Stomach (tissue), 4 donors: ENCODE results near the gene PARD6G.

Experiments used
- CTCF ChIP-seq, 7 experiments: fragments of 450-650 bp in 4 of 7; fragments of 200-600 bp in 3 of 7; sonication (generic) in 3 of 7; IDR thresholded peaks; one replicate each; pipeline ENCODE4 v1.5.1; 2016 to 2019; ENCODE audit warnings: antibody characterized with exemption in 7 of 7, control low read depth in 2 of 7, mild to moderate bottlenecking in 1 of 7
- EP300 ChIP-seq: sonication (generic); formaldehyde crosslinking; IDR thresholded peaks from one replicate; pipeline ENCODE4 v1.6.1; 2017; ENCODE audit warnings: antibody characterized with exemption
- POLR2A ChIP-seq, 4 donors: fragments of 450-650 bp; IDR thresholded peaks; one replicate each; pipeline ENCODE4 v1.6.1; 2016; ENCODE audit warnings: antibody characterized with exemption in 4 of 4, control low read depth in 2 of 4, mild to moderate bottlenecking in 1 of 4, moderate library complexity in 1 of 4
- POLR2AphosphoS5 ChIP-seq, 3 donors: sonication (generic); formaldehyde crosslinking; IDR thresholded peaks; one replicate each; pipeline ENCODE4 v1.6.1; 2016; ENCODE audit warnings: antibody characterized with exemption in 3 of 3

- TF ChIP-seq CTCF (IDR thresholded peaks at IDR 0.05), result no peak
- TF ChIP-seq EP300, result no peak
- no peak for TF ChIP-seq POLR2AphosphoS5 (IDR thresholded peaks at IDR 0.05)
- no peak for TF ChIP-seq POLR2A (IDR thresholded peaks at IDR 0.05)
Observed at GRCh38 chr18:80231151-80231550, 16.2 kb downstream of the PARD6G start.
